HepG2 (cell line): Measurements from ENCODE around the gene HSP90AB1. TPM values are rescaled to one million over a fixed set of nuclear protein-coding genes. Genes with fewer than 3 reads are reported as not detected.
A peak's percentile ranks its signal among the peaks of the same experiment; 100 is the strongest.

Source experiments
- BRD4 ChIP-seq: sonication (generic); formaldehyde crosslinking; IDR thresholded peaks from 2 replicates; pipeline ENCODE4 v1.4.0; 2020; ENCODE audit warnings: missing genetic modification reagents
- CAMTA2 ChIP-seq: sonication (generic); formaldehyde crosslinking; IDR thresholded peaks from 2 replicates; pipeline ENCODE4 v1.4.0; 2020; ENCODE audit warnings: mild to moderate bottlenecking, missing genetic modification reagents, borderline replicate concordance
- CBFB ChIP-seq: sonication (generic); formaldehyde crosslinking; IDR thresholded peaks from 2 replicates; pipeline ENCODE4 v1.4.0; 2020; ENCODE audit warnings: missing genetic modification reagents
- EED ChIP-seq: sonication (generic); formaldehyde crosslinking; IDR thresholded peaks from 2 replicates; pipeline ENCODE4 v1.5.0; 2020; ENCODE audit warnings: mild to moderate bottlenecking, missing genetic modification reagents
- KLF13 ChIP-seq: sonication (generic); formaldehyde crosslinking; IDR thresholded peaks from 2 replicates; pipeline ENCODE4 v1.4.0; 2020; ENCODE audit warnings: mild to moderate bottlenecking, missing genetic modification reagents
- KLF15 ChIP-seq: sonication (generic); formaldehyde crosslinking; IDR thresholded peaks from 2 replicates; pipeline ENCODE4 v1.8.1; 2023; ENCODE audit warnings: borderline replicate concordance, mild to moderate bottlenecking, inconsistent platforms, missing genetic modification reagents, mixed read lengths
- PCBP1 ChIP-seq: fragments of 200-400 bp; formaldehyde crosslinking; IDR thresholded peaks from 2 replicates; pipeline ENCODE4 v1.6.1; 2017; ENCODE audit warnings: mild to moderate bottlenecking, low read depth, low read length, borderline replicate concordance
- PITX1 ChIP-seq: sonication (generic); formaldehyde crosslinking; IDR thresholded peaks from 2 replicates; pipeline ENCODE4 v1.5.1; 2020; ENCODE audit warnings: mild to moderate bottlenecking, missing genetic modification reagents
- POLR2AphosphoS5 ChIP-seq: IDR thresholded peaks from 2 replicates; pipeline ENCODE4 v1.6.1; 2012; ENCODE audit warnings: low read depth, low read length
- SAFB2 ChIP-seq: sonication (generic); formaldehyde crosslinking; IDR thresholded peaks from 2 replicates; pipeline ENCODE4 v1.5.1; 2020; ENCODE audit warnings: missing genetic modification reagents, low read depth, mild to moderate bottlenecking, borderline replicate concordance
- SRSF1 ChIP-seq: fragments of 200-400 bp; formaldehyde crosslinking; optimal IDR thresholded peaks from 2 replicates; pipeline ENCODE3; 2017; ENCODE audit warnings: mild to moderate bottlenecking, low read depth, low read length, moderate library complexity
- TBL1XR1 ChIP-seq: fragments of 150-350 bp; IDR thresholded peaks from 2 replicates; pipeline ENCODE4 v1.6.1; 2014; ENCODE audit warnings: borderline replicate concordance, low read length; ENCODE audit not compliant: partially characterized antibody
- U2AF1 ChIP-seq: fragments of 200-400 bp; formaldehyde crosslinking; optimal IDR thresholded peaks from 2 replicates; pipeline ENCODE3; 2017; ENCODE audit warnings: mild to moderate bottlenecking, low read depth, low read length
- XRCC5 ChIP-seq: fragments of 200-400 bp; formaldehyde crosslinking; optimal IDR thresholded peaks from 2 replicates; pipeline ENCODE3; 2017; ENCODE audit warnings: mild to moderate bottlenecking, low read length
- ZNF292 ChIP-seq: sonication (generic); formaldehyde crosslinking; IDR thresholded peaks from 2 replicates; pipeline ENCODE4 v1.8.1; 2022; ENCODE audit warnings: mild to moderate bottlenecking, low read depth, missing genetic modification reagents, borderline replicate concordance
- ZNF432 ChIP-seq: sonication (generic); formaldehyde crosslinking; IDR thresholded peaks from 2 replicates; pipeline ENCODE4 v1.5.0; 2020; ENCODE audit warnings: missing genetic modification reagents, mild to moderate bottlenecking, borderline replicate concordance
- ZNF546 ChIP-seq: sonication (generic); formaldehyde crosslinking; conservative IDR thresholded peaks from 2 replicates; pipeline ENCODE4 v1.8.1; 2023; ENCODE audit warnings: mild to moderate bottlenecking, missing genetic modification reagents
- ZNF552 ChIP-seq: sonication (generic); formaldehyde crosslinking; IDR thresholded peaks from 2 replicates; pipeline ENCODE4 v1.9.0; 2022; ENCODE audit warnings: missing genetic modification reagents, mild to moderate bottlenecking, borderline replicate concordance
- ZNF724P ChIP-seq: sonication (generic); formaldehyde crosslinking; IDR thresholded peaks from 2 replicates; pipeline ENCODE4 v1.8.0; 2022; ENCODE audit warnings: missing genetic modification reagents, borderline replicate concordance
- ZNF746 ChIP-seq: sonication (generic); formaldehyde crosslinking; IDR thresholded peaks from 2 replicates; pipeline ENCODE4 v1.8.0; 2022; ENCODE audit warnings: mild to moderate bottlenecking, missing genetic modification reagents
- ZNF883 ChIP-seq: sonication (generic); formaldehyde crosslinking; IDR thresholded peaks from 2 replicates; pipeline ENCODE4 v1.5.1; 2020; ENCODE audit warnings: mild to moderate bottlenecking, missing genetic modification reagents; ENCODE audit errors: not compliant biosample characterization
- polyA plus RNA-seq, 8 experiments: library from polyadenylated mRNA; depleted of rRNA in 3 of 8; stranded (reverse) in 7 of 8; unstranded in 1 of 8; fragments of >200 nt; fragmentation: Illumina TruSeq in 4 of 8; extraction: Trizol in 4 of 8; gene quantifications; 2 replicates each; pipeline versions ENCODE4 v1.2.1 to v1.2.3, GENCODE V29; 2011 to 2016; ENCODE audit warnings: low read depth in 4 of 8, missing spikeins in 1 of 8, mixed read lengths in 1 of 8; ENCODE audit not compliant: insufficient read depth in 1 of 8
- total RNA-seq, 5 experiments: library from RNA; depleted of rRNA; stranded (reverse); fragments of >200 nt; fragmentation: Illumina TruSeq; extraction: Trizol; gene quantifications; 2 replicates each; pipeline ENCODE4 v1.2.3, GENCODE V29; 2016; ENCODE audit warnings: low read depth in 1 of 5
- TF ChIP-seq, protein P1 (sequence below): sonication (generic); formaldehyde crosslinking; IDR thresholded peaks from 2 replicates; pipeline ENCODE4 v1.5.1; 2020; ENCODE audit warnings: mild to moderate bottlenecking, moderate library complexity, missing genetic modification reagents
- TF ChIP-seq, protein P2 (sequence below): sonication (generic); formaldehyde crosslinking; IDR thresholded peaks from 2 replicates; pipeline ENCODE4 v1.4.0; 2020; ENCODE audit warnings: missing genetic modification reagents
- TF ChIP-seq, protein P3 (sequence below): fragments of 450-650 bp; IDR thresholded peaks from 2 replicates; pipeline ENCODE4 v1.6.1; 2016

HSP90AB1 gene
- total and polyA plus RNA-seq, 2 of the 13 experiments (the other 11 are each of a cell fraction or from before 2014, with no cell fraction given), result 1,325 to 1,472 TPM

DNA sequence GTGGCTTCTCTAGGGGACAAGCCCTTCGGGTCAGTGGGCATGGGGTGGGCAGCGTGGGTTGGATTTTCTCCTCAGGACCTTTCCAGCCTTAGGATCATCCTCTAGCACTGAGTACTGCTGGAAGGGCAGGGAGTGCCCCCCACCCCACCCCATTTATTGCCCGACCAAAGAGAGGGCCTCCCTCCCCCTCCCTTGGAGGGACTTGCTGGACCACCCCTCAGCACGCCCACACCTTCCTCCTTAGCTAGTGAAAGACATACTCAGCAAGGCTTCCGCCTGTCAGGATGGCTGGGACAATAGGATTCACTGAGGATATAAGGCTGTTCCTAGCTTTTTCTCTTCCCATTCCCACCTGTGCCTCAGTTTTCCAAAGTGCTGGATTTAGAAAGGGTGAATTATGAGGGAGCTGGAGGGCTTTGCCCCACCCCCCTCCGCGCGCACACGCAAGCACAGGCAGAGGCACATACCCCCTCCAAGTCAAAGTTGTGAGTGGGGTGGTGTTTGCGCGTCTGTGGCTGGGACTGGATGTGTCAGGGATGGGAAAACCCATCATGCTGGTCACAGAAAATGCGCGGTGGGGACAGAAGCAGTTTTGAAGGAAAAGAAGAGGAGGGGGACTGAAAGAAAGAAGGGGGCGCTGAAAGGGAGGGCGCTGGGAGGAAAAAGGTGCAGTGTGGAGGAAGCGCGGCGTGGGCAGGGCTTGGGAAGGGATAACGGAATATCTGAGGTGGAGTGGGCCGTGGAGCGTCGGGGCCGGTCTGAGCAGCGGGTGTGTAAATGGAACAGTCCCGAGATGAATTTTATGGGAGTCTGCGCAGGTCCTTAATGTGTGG is 24.2 kb upstream of the HSP90AB1 start (continued):
- TF ChIP-seq, protein P1, sequence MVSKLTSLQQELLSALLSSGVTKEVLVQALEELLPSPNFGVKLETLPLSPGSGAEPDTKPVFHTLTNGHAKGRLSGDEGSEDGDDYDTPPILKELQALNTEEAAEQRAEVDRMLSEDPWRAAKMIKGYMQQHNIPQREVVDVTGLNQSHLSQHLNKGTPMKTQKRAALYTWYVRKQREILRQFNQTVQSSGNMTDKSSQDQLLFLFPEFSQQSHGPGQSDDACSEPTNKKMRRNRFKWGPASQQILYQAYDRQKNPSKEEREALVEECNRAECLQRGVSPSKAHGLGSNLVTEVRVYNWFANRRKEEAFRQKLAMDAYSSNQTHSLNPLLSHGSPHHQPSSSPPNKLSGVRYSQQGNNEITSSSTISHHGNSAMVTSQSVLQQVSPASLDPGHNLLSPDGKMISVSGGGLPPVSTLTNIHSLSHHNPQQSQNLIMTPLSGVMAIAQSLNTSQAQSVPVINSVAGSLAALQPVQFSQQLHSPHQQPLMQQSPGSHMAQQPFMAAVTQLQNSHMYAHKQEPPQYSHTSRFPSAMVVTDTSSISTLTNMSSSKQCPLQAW, result peak; percentile 21; the same call in 1 of the 2 replicates
- TF ChIP-seq POLR2AphosphoS5, result no peak
- TF ChIP-seq PITX1, result no peak; the same call in 1 of the 2 replicates
- no peak for TF ChIP-seq ZNF546 (CRISPR knock-in tag)
- no peak for TF ChIP-seq ZNF432 (CRISPR knock-in tag)
- TF ChIP-seq TBL1XR1, result no peak
- 0 out of 2 replicates have a peak, but pooled peaks have one; percentile 26 for TF ChIP-seq KLF13 (CRISPR knock-in tag)
- TF ChIP-seq ZNF552 (CRISPR knock-in tag), result no peak
- TF ChIP-seq SRSF1, result peak; percentile 42
- TF ChIP-seq XRCC5, result no peak
- no peak for TF ChIP-seq CAMTA2 (CRISPR knock-in tag)
- 0 out of 2 replicates have a peak, but pooled peaks have one; percentile 16 for TF ChIP-seq PCBP1
- no peak for TF ChIP-seq ZNF724P (CRISPR knock-in tag)
- TF ChIP-seq SAFB2 (CRISPR knock-in tag), result 0 out of 2 replicates have a peak, but pooled peaks have one; percentile 33
- 0 out of 2 replicates have a peak, but pooled peaks have one; percentile 7 for TF ChIP-seq KLF15 (CRISPR knock-in tag)
- TF ChIP-seq U2AF1, result no peak
- TF ChIP-seq EED, result peak; percentile 45; the same call in 1 of the 2 replicates
- TF ChIP-seq, protein P2, sequence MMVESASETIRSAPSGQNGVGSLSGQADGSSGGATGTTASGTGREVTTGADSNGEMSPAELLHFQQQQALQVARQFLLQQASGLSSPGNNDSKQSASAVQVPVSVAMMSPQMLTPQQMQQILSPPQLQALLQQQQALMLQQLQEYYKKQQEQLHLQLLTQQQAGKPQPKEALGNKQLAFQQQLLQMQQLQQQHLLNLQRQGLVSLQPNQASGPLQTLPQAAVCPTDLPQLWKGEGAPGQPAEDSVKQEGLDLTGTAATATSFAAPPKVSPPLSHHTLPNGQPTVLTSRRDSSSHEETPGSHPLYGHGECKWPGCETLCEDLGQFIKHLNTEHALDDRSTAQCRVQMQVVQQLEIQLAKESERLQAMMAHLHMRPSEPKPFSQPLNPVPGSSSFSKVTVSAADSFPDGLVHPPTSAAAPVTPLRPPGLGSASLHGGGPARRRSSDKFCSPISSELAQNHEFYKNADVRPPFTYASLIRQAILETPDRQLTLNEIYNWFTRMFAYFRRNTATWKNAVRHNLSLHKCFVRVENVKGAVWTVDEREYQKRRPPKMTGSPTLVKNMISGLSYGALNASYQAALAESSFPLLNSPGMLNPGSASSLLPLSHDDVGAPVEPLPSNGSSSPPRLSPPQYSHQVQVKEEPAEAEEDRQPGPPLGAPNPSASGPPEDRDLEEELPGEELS, result 0 out of 2 replicates have a peak, but pooled peaks have one; percentile 1
- TF ChIP-seq ZNF883 (CRISPR knock-in tag), result peak; percentile 22
- TF ChIP-seq ZNF746 (CRISPR knock-in tag), result no peak
- TF ChIP-seq, protein P3, sequence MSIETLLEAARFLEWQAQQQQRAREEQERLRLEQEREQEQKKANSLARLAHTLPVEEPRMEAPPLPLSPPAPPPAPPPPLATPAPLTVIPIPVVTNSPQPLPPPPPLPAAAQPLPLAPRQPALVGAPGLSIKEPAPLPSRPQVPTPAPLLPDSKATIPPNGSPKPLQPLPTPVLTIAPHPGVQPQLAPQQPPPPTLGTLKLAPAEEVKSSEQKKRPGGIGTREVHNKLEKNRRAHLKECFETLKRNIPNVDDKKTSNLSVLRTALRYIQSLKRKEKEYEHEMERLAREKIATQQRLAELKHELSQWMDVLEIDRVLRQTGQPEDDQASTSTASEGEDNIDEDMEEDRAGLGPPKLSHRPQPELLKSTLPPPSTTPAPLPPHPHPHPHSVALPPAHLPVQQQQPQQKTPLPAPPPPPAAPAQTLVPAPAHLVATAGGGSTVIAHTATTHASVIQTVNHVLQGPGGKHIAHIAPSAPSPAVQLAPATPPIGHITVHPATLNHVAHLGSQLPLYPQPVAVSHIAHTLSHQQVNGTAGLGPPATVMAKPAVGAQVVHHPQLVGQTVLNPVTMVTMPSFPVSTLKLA, result no peak
- TF ChIP-seq ZNF292 (CRISPR knock-in tag), result no peak
- 0 out of 2 replicates have a peak, but pooled peaks have one; percentile 59 for TF ChIP-seq BRD4 (CRISPR knock-in tag)
- no peak for TF ChIP-seq CBFB (CRISPR knock-in tag)
